Activated T-cell treated with anti-CD3 and anti-CD28 coated beads for 1 hour (primary cell): ENCODE data around the gene ANKRD29.
"Not testable (repeated sequence)": the region's sequence is repeated elsewhere in the genome, so short reads cannot be mapped to it uniquely, and the experiment has no call there.

Experiments used
- DNase-seq: peaks from one replicate; pipeline ENCODE4 v3.0.0-alpha.2; 2020; ENCODE audit warnings: low read depth

ANKRD29 gene

DNA sequence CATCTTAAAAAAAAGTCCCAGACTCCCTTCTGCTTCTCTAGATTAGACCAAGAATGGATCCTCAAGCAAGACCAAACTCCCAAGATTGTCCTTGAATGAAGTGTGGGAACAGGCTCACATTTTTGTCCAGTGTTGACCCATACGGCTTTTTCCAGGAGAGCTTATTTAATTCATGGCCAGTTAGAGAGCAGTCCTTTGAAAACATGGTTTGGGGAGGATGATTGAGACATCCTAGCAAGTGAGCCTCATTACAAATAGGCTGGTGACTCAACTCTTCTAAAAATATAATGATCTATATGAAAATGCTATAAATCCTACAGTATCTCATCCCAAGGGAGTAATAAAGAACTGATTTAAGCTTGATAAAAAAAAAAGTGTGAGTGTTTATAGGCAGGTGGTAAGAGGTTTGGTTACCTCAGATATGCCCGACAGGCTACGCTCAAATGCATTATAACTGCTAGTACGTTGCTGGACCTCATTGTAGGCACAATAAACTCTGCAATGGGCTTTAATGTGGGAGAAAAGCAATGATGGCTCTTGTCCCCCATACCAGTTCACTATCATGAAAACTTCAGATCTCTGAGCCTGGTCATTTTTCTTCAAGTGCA lies 17.0 kb downstream of the ANKRD29 start:
- no peak for DNase-seq

DNA sequence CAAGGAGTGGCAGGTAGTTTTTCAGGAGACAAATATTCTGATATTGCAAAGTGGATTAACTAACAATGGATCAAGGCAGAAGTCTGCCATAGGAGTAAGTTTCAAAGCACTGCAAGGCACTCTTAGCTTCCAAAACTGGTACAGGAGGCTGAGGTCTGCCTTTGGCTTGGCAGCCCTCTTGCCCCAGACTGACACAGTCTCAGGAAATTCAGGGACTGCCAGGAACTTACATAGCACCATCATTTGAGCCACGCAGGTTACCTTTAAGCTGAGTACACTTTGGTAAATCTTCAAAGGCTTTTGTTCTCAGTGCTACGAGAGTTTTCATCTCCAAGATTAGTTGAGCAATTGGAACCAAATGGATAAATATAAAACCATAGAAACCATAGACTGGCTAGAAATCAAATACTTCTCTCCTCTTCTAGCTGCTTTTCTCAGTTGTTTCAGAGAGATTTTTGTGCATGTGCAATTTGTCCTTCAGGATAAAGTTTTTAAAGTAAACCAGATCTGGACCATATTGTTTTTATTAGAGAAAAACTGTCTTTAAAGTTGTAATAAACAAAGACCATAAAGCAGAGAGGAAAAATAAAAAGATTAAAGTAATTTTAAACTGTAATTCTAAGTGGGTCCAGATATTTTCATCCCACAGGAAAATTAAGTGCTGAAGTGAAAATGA lies 18.8 kb downstream of the ANKRD29 start:
- no peak for DNase-seq

DNA sequence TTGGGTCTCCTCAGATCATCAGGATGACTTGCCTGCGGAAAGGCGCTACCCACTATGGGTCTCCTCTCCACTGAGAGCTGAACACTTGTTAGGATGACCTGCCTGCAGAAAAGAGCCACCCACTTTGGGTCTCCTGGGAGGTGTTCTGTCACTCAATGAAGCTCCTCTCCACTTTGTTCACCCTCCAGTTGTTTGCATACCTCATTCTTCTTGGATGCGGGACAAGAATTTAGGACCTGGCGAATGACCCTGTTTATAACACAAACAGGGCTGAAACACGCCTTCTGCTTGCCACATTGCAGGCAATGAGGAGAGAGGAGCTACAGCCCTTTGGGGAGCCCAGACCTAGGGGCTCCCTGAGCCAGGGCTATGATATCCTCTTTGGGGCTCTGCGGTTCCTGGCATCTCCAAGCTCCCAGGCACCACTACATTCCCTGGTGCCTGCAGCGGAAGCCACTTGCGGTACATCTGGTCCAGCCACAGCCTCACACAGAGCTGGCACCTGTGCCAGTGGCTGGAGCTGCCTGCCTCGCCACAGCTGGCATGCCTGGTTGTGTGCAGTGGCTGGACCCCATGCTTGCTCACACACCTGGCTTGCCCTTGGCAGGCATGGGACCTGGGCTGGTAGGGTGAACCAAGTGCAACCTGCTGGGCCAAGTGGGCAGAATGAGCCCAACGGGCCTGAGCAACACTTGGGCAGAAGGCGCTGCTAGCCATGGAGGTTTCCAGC lies 20.6 kb downstream of the ANKRD29 start:
- no peak for DNase-seq

DNA sequence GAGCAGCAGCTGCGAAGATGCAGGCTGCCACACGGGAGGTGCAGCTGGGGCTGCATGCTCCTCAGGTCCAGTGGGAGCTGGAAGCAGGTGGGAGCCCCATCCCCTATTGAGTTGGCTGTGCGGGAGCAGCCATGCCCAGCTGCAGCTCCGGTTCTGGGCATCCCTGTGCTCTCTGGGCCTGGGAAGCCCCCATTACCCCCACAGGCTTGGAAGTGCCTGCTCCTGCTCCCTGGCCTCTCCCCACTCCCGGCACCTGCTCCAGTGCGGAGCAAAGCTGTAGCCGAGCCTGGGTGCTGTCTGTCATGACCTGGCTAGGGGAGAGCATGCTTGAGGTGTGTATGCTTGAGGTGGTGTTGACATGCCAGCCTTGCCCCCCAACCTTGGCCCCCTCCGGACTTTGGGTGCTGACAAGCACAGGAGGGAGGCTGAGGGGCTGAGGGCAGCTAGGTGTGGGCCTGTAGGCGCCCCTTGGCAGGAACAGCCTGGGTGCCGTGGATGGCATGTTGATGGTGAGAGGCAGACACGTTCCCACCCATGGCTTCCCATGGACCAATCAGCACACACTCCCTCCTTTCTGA lies 21.5 kb downstream of the ANKRD29 start:
- no peak for DNase-seq

DNA sequence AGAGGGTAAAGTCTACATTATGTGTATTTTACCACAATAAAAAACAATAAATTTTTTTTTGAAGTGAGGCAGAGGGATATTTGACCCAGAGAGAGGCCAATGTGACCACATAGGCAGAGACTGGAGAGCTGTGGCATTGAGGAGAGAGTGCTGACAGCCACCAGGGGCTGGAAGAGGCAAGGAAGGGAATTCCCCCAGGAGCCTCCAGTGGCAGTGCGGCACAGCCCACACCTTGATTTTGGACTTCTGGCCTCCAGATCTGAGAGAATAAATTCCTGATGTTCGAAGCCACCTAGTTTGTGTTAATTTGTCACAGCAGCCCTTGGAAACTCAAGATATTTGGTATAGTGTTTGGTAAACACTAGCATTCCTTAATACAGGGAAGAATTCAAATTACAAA lies 22.7 kb downstream of the ANKRD29 start:
- no peak for DNase-seq

DNA sequence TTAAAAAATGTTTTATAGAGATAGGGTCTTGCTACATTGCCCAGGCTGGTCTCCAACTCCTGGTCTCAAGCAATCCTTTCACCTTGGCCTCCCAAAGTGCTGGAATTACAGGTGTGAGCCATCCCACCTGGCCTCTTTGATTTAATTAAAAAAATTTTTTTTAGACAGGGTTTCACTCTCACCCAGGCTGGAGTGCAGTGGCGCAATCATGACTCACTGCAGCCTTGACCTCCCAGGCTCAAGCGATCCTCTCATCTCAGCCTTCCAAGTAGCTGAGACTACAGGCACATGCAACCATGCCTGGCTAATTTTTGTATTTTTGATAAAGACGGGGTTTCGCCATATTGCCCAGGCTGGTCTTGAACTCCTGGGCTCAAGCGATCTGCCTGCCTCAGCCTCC lies 26.3 kb downstream of the ANKRD29 start:
- DNase-seq = not testable (repeated sequence)

DNA sequence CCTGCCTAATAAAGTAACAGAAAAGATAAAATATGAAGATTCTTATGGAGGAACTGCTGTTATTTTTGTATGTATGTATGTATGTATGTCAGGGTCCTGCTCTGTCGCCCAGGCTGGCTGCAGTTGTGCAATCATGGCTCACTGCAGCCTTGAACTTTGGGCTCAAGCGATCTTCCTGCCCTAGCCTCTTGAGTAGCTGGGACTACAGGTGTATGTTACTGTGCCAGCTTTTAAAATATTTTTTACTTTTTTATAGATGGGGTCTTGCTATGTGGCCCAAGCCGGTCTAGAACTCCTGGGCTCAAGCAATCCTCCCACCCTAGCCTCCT lies 26.7 kb downstream of the ANKRD29 start:
- DNase-seq = no peak

DNA sequence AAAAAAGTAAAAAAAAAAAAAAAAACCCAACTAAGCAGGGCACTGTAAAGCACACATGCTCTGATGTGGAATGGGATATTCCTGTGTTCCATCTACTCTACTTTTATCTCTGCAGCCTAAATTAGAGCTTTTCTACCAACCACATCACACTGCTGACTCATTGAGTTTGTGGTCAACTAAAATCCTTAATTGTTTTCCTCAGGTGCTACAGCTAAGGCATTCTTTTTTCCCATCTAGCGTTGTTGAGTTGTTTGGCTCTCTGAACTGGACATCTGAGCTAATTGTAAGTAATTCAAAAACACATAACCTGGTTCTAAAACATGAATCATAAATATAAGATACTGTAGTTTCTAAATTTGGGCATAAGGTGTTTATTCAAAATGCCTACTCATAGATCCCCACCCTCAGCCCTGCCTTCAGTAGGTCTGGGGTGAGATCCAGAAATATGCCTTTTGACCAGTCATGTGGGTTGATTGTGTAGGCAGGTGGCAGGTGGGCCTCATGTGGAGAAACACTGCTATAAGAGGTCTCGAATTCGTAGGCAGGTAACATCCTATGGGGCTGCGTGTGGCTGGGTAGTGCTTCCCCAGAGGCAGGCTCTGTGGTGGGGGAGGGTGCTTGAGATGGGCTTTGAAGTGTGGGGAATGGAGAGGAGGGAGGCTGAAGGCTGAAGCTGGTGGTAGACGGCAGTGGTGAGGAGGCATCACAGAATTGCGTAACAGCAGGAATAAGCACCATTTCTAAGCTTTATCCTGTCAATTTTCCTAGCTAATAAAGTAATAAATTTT lies 27.2 kb downstream of the ANKRD29 start:
- DNase-seq = no peak

DNA sequence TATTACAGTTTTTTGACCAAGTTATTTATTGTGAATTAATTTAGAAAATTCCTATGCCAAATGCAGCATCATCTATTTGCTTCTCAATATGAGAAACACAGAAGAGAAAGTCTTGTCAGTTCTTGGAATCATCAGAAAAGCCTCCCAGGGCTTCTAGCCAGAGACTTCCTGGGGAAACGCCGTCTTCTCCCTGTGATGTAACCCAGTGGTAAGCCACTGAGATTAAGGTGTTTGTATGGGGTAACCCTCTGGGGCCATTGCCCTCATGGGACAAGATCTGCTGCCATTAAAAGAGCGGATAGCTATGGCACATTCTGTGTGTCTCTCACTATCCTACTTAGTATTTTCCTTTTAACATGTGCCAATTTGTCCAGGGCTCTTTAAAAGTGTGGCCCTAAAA lies 28.0 kb downstream of the ANKRD29 start:
- no peak for DNase-seq

DNA sequence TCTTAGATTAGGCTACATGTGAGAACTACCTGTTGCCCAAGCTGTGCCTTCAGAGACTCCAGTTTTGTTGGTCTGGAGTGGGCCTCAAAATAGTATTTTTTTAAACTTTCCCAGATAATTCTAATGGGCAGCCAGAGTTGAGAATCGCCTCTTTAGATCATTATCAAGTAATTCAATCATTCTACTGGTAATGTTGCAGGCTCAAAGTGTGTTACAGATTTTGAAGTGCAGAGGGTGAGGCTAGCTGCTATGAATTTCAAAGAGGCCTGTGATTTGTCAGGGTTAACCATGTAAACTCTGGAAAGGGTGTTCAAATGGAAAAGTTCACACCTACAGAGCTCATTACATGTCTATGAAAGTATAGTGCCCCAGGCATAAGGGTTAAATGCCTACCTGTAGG lies 30.1 kb downstream of the ANKRD29 start:
- no peak for DNase-seq

DNA sequence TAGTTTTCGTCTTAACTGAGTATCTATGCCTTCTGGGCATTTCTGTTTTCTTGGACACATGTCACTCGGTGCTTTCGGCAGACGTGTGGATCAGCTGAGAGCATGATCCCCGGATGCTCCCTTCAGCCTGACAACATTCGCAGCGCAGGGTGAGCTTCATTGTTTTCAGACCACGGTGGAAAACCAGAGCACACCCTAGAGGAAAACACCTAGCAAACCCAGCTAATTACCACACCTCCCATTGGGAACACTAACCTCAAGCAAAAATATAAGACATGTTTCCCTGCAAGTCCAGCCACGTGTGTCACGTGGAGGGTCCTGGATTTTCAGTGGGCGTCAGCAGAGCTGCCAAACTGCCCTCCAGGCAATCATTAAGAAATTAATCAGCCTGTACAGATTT lies 31.0 kb downstream of the ANKRD29 start:
- DNase-seq = no peak

DNA sequence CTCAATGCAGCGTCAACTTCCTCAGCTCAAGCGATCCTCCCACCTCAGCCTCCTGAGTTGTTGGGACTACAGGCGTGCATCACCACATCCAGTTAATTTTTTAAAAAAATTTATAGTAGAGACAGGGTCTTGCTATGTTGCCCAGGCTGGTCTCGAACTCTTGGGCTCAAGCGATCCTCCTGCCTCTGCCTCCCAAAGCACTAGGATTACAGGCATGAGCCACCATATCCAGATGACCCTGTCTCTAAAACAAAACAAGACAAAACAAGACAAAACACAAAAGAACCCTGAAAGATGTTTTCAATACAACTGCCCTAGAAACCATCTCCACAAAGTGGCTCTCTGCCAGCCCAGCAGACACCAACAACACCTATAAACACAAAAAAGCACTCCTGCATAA lies 31.4 kb downstream of the ANKRD29 start:
- DNase-seq = no peak

DNA sequence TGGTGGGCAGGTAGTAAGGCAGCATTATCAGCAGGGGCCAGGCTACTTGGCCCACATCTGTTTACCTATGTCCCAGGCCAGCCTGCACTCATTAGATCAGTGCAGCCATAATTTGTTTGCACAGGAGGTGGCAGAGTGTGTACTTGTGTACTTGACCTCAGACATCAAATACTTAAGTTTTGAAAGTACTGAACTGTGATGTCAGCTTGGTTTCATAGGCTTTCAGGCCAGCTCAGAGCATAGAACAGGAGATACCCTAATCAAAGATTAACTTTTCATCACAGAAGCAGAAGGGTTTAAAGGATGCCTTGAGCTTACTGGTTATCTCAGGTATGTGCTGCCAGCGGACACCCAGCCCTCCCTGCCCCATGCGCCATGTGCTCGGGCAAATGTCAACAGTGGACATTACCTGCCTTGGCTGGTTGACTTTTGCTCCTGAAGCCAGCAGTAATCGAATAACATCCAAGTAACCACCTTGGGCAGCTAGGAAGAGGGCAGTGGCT lies 33.2 kb downstream of the ANKRD29 start:
- no peak for DNase-seq

DNA sequence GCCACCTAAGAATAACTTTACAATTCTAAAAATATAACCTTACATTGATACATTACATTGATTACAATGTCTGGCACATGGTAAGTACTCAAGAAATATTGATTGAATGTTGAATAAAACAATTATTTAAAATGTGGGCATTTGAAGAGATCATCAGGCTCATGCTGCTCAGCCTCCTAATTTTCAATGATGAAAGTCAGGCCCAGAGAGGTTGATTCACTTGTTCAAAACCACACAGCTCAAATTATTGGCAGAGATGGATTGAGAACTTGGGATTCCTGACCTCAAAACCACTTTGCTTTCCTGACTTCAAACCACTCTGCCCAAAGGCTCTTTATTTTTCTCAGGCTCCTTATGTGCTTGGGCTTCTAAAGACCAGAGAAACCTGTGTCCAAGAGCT lies 34.7 kb downstream of the ANKRD29 start:
- no peak for DNase-seq

DNA sequence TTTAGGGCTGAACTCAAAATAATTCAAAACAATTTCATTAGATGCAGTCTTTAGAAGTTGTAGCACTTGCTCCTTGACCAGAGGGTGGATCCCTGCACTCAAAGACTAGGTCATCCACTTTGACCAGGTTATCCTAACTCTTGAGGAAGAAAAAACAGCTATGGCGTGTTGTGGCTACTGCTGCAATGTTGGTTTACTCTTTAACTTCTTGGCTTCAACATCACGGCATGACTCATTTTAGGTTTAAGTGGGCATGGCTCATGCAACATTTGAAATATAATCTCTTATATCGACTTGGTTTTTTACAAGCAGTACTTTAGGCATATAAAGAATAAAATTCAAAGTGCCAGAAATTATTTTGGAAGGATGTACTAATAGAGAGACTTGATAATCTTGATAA lies 35.4 kb downstream of the ANKRD29 start:
- no peak for DNase-seq

DNA sequence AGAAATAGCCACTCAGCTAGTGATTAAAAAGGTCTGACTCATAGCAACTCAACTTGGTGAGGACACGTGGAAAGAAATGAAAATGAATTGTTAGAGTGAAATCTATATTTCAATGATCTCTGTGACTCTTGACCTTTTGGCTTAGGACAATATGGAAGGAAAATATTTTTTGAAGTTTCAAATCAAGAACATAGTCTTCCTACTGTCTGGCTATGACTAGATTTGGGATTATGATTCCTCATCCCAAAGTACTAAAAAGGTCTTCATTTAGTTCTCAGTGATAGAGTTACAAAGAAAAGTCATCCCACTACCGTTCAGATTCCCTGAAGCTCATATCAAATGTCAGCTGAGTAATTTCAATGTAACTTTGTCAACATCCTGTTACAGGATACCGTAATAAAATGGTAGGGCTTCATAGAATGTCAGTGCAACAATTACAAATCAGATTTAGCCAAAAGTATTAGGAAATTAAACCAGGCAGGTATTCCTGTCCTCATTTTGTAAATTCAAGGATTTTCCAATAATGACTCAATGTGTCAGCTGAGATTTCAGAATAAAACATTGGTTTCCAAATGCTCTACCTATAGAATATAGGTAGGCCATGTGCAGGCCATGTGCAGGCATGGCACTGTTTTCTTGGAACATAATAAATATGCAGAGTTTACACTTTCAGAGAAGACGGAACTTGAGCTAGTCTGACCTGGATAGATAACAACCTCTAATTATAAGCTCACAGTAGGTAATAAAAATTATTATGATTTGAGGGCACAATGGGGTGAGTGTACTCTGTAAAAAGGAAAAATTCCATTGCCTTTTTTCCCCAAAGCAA lies 36.0 kb downstream of the ANKRD29 start:
- DNase-seq = no peak

DNA sequence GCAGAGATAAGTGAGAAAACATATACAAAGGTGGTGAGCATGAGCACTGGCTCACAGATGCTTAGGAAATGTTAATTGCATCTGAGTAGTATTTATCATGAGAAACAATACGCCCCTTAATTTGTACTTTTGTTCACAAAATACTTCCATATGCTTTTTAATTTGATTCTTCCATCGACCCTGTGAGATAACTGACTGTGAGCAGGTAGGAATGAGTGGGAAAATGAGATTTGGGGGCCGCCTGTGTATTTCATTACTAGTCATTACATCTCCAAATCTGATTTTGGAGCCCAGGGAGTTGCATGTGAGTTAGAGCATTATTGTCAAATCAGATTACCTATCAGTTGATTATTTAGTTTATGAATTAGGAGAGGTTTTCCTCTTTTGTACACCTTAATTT lies 39.7 kb downstream of the ANKRD29 start:
- no peak for DNase-seq

DNA sequence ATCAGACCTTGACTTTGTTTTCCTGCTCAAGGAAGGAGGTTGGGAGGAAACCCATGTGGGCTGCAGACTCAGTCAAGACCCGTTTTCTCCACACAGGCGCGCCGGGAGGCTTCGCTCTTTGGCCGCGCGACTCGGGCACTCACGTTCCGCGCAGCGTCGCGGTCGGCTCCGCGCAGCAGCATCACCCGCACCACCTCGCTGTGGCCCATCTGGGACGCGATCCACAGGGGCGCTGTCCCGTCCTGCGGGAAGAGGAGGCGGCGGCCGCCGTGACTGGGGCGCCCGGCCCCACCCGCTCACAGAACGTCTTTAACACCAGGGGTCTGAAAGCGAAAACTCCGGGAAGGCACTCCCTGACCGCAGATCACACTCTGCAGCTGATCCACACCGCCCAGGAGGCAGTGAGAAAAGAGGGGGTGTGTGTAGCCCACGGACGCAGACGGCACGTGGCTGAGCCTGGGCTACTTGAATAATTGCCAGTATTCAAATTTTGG lies 43.3 kb downstream of the ANKRD29 start:
- no peak for DNase-seq

DNA sequence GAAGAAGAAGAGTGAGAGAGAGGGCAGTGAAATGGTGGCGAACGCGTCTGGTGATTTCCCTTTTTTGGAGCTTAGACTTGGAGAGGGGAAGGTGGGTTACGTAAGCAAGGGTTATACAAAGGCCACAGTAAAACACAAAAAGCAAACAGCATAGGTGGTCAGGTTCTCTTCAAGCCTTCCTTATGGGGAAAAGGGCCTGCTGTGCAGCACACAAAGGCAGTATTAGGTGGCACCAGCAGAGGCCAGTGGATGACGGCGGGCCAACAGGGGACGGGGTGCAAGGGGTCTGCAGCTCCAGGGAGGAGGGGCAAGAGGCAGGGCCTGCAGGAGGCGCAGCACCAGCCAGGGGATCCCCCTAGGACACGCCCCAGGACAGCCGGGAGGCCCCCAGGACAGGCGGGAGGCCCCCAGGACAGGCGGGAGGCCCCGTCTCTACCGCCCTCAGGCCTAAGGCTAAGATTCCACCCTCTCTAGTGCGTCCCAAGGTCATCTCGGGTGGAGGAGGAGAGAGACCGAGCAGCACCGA lies 43.8 kb downstream of the ANKRD29 start:
- no peak for DNase-seq

DNA sequence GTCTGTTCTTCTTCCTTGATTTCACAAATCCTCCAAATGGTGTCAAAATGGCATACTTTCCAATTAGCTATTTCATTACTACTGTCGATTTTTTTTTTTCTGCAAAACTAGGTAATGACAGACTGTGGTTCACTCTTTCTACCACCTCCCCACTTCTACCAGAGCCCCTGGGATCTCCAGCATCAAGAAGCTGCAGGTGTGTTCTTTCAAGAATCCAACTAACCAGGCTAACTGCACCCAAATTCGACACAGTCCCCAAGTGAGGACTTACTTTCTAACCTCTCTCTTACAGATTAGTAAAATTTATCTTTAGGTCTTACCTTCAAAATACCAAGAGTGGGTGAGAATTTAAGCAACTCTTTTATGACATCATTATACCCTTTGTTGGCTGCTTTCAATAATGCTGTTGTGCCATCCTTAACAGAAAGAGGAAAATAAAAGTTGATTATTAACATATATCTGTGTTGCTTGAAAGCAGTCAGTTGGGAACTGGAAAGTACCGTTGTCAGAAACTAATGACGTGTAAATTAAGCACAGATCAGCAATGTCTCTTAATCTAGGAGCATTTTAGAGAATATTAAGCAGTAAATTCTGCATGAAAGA lies 45.2 kb downstream of the ANKRD29 start:
- no peak for DNase-seq

DNA sequence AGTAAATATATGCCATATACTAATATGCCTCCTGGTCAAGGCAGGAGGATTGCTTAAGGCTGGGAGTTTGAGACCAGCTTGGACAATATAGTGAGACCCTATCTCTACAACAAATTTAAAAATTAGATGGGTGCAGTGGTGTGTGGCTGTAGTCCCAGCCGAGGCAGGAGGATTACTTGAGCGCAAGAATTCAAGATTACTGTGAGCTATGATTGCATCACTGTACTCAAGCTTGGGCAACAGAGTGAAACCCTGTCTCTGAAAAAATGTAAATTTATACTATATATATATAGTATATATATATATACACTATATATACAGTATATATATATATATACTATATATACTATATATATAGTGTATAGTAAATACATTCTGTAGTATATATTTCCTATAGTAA lies 46.5 kb downstream of the ANKRD29 start:
- no peak for DNase-seq
